A549 (cell line): ENCODE data around the gene SIRT3. TPM values are rescaled to one million over a fixed set of nuclear protein-coding genes. Genes with fewer than 3 reads are reported as not detected.

Source experiments
- ATAC-seq, 2 experiments: fragments of 200-7000 bp in 1 of 2; fragments of >200 bp in 1 of 2; cut with Nextera tagmentation in 1 of 2; cut with Tn5 transposase in 1 of 2; 3 replicates each; pipeline versions ENCODE4 v1.8.0 to v1.9.1; 2018 to 2020; ENCODE audit warnings: mild to moderate bottlenecking in 1 of 2, moderate library complexity in 1 of 2
- CTCF ChIA-PET: fragments of 300-600 bp; sonication (Branson Sonifier 250); formaldehyde crosslinking; extraction: SDS; loops from one replicate; lab custom pipeline; 2021; ENCODE audit warnings: antibody characterized with exemption, inconsistent platforms; lab: Yijun Ruan, JAX
- POLR2A ChIA-PET: fragments of 350-600 bp; formaldehyde crosslinking; extraction: SDS; loops from one replicate; lab custom pipeline; 2021; ENCODE audit warnings: antibody characterized with exemption, inconsistent platforms; lab: Yijun Ruan, JAX
- DNase-seq, 2 experiments: peaks; one replicate each; pipeline versions ENCODE4 v3.0.0 to v3.0.0-alpha.2; 2011 to 2016; ENCODE audit warnings: low read depth in 1 of 2, low spot score in 1 of 2
- FAIRE-seq: peaks from 2 replicates; lab custom pipeline; 2011; peaks lifted over from hg19 to GRCh38; lab: Jason Lieb, UNC
- H3K27ac ChIP-seq, 2 experiments: fragments of >200 bp; sonication (Bioruptor Twin); formaldehyde crosslinking; 3 replicates each; pipeline ENCODE4 v1.5.1; 2016 to 2017
- H3K4me1 ChIP-seq: fragments of >200 bp; sonication (Bioruptor Twin); formaldehyde crosslinking; 3 replicates; pipeline ENCODE4 v1.6.1; 2016
- H3K4me2 ChIP-seq: fragments of >200 bp; sonication (Bioruptor Twin); formaldehyde crosslinking; 3 replicates; pipeline ENCODE4 v1.6.1; 2016
- H3K4me3 ChIP-seq: fragments of >200 bp; sonication (Bioruptor Twin); formaldehyde crosslinking; 3 replicates; pipeline ENCODE4 v1.5.1; 2016
- H3K9me3 ChIP-seq: fragments of >200 bp; sonication (Bioruptor Twin); formaldehyde crosslinking; 3 replicates; pipeline ENCODE4 v1.6.1; 2016
- BCL3 ChIP-seq: fragments of >200 bp; sonication (Bioruptor Twin); formaldehyde crosslinking; IDR thresholded peaks from 3 replicates; pipeline ENCODE4 v1.6.1; 2016
- CBX8 ChIP-seq: fragments of 200-600 bp; sonication (generic); IDR thresholded peaks from 2 replicates; pipeline ENCODE4 v1.6.1; 2016
- HEYL ChIP-seq: fragments of 250-450 bp; sonication (Bioruptor Pico); IDR thresholded peaks from 2 replicates; pipeline ENCODE4 v1.8.0; 2021; ENCODE audit warnings: mild to moderate bottlenecking, moderate library complexity
- HMGXB4 ChIP-seq: fragments of 250-450 bp; sonication (Bioruptor Pico); IDR thresholded peaks from 2 replicates; pipeline ENCODE4 v1.5.0; 2021; ENCODE audit warnings: mild to moderate bottlenecking, moderate library complexity, borderline replicate concordance
- HOXB5 ChIP-seq: fragments of 250-450 bp; sonication (Bioruptor Pico); IDR thresholded peaks from 2 replicates; pipeline ENCODE4 v1.5.0; 2020; ENCODE audit warnings: mild to moderate bottlenecking, moderate library complexity
- JUN ChIP-seq, 2 experiments: fragments of >200 bp; sonication (Bioruptor Twin); formaldehyde crosslinking; IDR thresholded peaks; 2 replicates in 1 of 2; 3 replicates in 1 of 2; pipeline ENCODE4 v1.6.1; 2016 to 2017
- MAFK ChIP-seq: fragments of 450-650 bp; IDR thresholded peaks from 2 replicates; pipeline ENCODE4 v1.6.1; 2014; ENCODE audit not compliant: partially characterized antibody
- MAZ ChIP-seq: fragments of 150-350 bp; IDR thresholded peaks from 2 replicates; pipeline ENCODE4 v1.6.1; 2014; ENCODE audit warnings: antibody characterized with exemption, low read depth, low read length, borderline replicate concordance
- POLR2A ChIP-seq: IDR thresholded peaks from 2 replicates; pipeline ENCODE4 v1.6.1; 2012; ENCODE audit warnings: mild to moderate bottlenecking, low read length
- RAD21 ChIP-seq, 2 experiments: fragments of >200 bp in 1 of 2; sonication (Bioruptor Twin) in 1 of 2; formaldehyde crosslinking in 1 of 2; IDR thresholded peaks in 1 of 2; conservative IDR thresholded peaks in 1 of 2; 2 replicates in 1 of 2; 3 replicates in 1 of 2; pipeline ENCODE4 v1.6.1; 2012 to 2018; ENCODE audit warnings: inconsistent platforms in 1 of 2
- RNF2 ChIP-seq: fragments of 200-600 bp; sonication (generic); IDR thresholded peaks from 2 replicates; pipeline ENCODE4 v1.6.1; 2016; ENCODE audit warnings: low read depth, mild to moderate bottlenecking, antibody characterized with exemption, moderate library complexity, borderline replicate concordance
- SMC3 ChIP-seq: fragments of >200 bp; sonication (Bioruptor Twin); formaldehyde crosslinking; IDR thresholded peaks from 3 replicates; pipeline ENCODE4 v1.6.1; 2018; ENCODE audit warnings: inconsistent platforms
- SREBF2 ChIP-seq: fragments of 450-650 bp; IDR thresholded peaks from 2 replicates; pipeline ENCODE4 v1.6.1; 2014; ENCODE audit warnings: mild to moderate bottlenecking, moderate library complexity
- TFCP2L1 ChIP-seq: fragments of 250-450 bp; sonication (Bioruptor Pico); IDR thresholded peaks from 2 replicates; pipeline ENCODE4 v1.5.0; 2021; ENCODE audit warnings: mild to moderate bottlenecking
- ZFP36 ChIP-seq: fragments of 450-650 bp; IDR thresholded peaks from 2 replicates; pipeline ENCODE4 v1.6.1; 2014; ENCODE audit warnings: borderline replicate concordance; ENCODE audit not compliant: partially characterized antibody
- ZSCAN20 ChIP-seq: fragments of 250-450 bp; sonication (Bioruptor Pico); IDR thresholded peaks from 2 replicates; pipeline ENCODE4 v1.8.0; 2022; ENCODE audit warnings: mild to moderate bottlenecking, moderate library complexity
- WGBS: methylation state at CpG from one replicate; pipeline ENCODE4 v1.1.6; 2017; ENCODE audit errors: missing lambda C conversion rate; 5-methylcytosine and 5-hydroxymethylcytosine counted together
- polyA plus RNA-seq, 4 experiments: library from polyadenylated mRNA; depleted of rRNA in 3 of 4; stranded (reverse); fragments of >200 nt; fragmentation: RNase III in 1 of 4; extraction: RNeasy Plus Mini Kit Qiagen cat#74134 plus additional on column Dnase treatment in 1 of 4; gene quantifications; 2 replicates in 3 of 4; 3 replicates in 1 of 4; pipeline ENCODE4 v1.2.3, GENCODE V29; 2011 to 2017
- TF ChIP-seq, protein P1 (sequence below): fragments of >200 bp; sonication (Bioruptor Twin); formaldehyde crosslinking; IDR thresholded peaks from 3 replicates; pipeline ENCODE4 v1.5.1; 2016
- TF ChIP-seq, protein P2 (sequence below): fragments of >200 bp; sonication (Bioruptor Twin); formaldehyde crosslinking; IDR thresholded peaks from 2 replicates; pipeline ENCODE4 v1.6.1; 2016
- TF ChIP-seq, protein P3 (sequence below): fragments of 250-450 bp; sonication (Bioruptor Pico); IDR thresholded peaks from 2 replicates; pipeline ENCODE4 v1.5.0; 2020; ENCODE audit warnings: low read depth, mild to moderate bottlenecking, moderate library complexity

Gene SIRT3
- polyA plus RNA-seq, 2 of the 4 experiments (the other 2 are of a cell fraction) = 20.3 to 22.3 TPM

GRCh38 chr11:270451-271318 lies 34.5 kb upstream of the SIRT3 start:
- no peak for FAIRE-seq
- Histone ChIP-seq H3K9me3 (peaks cover 6% of the 10 kb centered on the region; the same call in 2 of the 3 replicates), H3K4me3 (no peak overlapping the region), H3K4me1 (peaks cover 7% of the 10 kb centered on the region), H3K27ac (no peak overlapping the region), H3K4me2 (no peak overlapping the region)
- no peak for TF ChIP-seq RAD21 (conservative IDR thresholded peaks at IDR 0.05 in 1 of 2, IDR thresholded peaks at IDR 0.05 in 1 of 2)
- no peak for TF ChIP-seq SMC3
- TF ChIP-seq, protein P1, sequence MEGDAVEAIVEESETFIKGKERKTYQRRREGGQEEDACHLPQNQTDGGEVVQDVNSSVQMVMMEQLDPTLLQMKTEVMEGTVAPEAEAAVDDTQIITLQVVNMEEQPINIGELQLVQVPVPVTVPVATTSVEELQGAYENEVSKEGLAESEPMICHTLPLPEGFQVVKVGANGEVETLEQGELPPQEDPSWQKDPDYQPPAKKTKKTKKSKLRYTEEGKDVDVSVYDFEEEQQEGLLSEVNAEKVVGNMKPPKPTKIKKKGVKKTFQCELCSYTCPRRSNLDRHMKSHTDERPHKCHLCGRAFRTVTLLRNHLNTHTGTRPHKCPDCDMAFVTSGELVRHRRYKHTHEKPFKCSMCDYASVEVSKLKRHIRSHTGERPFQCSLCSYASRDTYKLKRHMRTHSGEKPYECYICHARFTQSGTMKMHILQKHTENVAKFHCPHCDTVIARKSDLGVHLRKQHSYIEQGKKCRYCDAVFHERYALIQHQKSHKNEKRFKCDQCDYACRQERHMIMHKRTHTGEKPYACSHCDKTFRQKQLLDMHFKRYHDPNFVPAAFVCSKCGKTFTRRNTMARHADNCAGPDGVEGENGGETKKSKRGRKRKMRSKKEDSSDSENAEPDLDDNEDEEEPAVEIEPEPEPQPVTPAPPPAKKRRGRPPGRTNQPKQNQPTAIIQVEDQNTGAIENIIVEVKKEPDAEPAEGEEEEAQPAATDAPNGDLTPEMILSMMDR = no peak
- no peak for TF ChIP-seq MAFK
- TF ChIP-seq, protein P2, sequence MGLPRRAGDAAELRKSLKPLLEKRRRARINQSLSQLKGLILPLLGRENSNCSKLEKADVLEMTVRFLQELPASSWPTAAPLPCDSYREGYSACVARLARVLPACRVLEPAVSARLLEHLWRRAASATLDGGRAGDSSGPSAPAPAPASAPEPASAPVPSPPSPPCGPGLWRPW = no peak
- no peak for TF ChIP-seq TFCP2L1 (CRISPR knock-in tag)
- no peak for TF ChIP-seq BCL3
- TF ChIP-seq POLR2A = no peak
- no peak for TF ChIP-seq ZSCAN20
- no peak for TF ChIP-seq JUN (IDR thresholded peaks at IDR 0.05)
- no peak for TF ChIP-seq ZFP36
- TF ChIP-seq HOXB5 (CRISPR knock-in tag) = no peak
- no peak for TF ChIP-seq SREBF2
- no peak for TF ChIP-seq MAZ
- no peak for TF ChIP-seq RNF2
- TF ChIP-seq HMGXB4 (CRISPR knock-in tag) = no peak
- TF ChIP-seq HEYL (CRISPR knock-in tag) = no peak
- TF ChIP-seq, protein P3, sequence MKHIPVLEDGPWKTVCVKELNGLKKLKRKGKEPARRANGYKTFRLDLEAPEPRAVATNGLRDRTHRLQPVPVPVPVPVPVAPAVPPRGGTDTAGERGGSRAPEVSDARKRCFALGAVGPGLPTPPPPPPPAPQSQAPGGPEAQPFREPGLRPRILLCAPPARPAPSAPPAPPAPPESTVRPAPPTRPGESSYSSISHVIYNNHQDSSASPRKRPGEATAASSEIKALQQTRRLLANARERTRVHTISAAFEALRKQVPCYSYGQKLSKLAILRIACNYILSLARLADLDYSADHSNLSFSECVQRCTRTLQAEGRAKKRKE (CRISPR knock-in tag) = no peak
- no peak for TF ChIP-seq CBX8
- WGBS = 76% methylated on average over 17 of the region's 18 CpGs
- CTCF ChIA-PET = interaction anchor here (0.8 to 2.4 kb wide), 4 partner anchors 10 to 78 kb away, joined by 3 to 9 read pairs (median 4); no protein-coding TSS in a partner anchor
- no peak for ATAC-seq
- POLR2A ChIA-PET = no interaction called here
- no peak for DNase-seq
